Measurements from ENCODE around the gene SFMBT2. TPM values are rescaled to one million over a fixed set of nuclear protein-coding genes. Genes with fewer than 3 reads are reported as not detected.

SFMBT2 gene
- total RNA-seq, 1 donor from 2014 or later = 11.0 TPM

DNA sequence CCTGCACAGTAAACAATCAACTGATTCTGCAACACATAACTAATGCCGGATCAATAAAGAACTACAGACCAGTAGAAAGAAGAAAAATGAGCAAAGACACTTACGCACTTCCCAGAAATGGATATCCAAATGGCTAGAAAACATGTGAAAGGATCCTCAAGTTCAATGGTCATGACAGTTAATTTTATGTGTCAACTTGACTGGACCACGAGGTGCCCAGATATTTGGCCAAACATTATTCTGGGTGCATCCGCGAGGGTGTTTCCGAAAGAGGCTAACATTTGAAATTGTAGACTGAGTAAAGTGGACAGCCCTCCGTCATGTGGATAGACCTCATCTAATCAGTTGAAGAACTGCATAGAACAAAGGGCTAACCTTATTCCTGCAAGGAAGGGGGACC lies 102.0 kb downstream of the SFMBT2 start:
- peaks cover 7% of the 10 kb centered on the region for H3K36me3 ChIP-seq
- intact Hi-C loops (cut with micrococcal nuclease) = no loop called here
- no peak for DNase-seq
- H3K27me3 ChIP-seq (ENCODE audit: low read depth) = no peaks in the 10 kb centered on the region
- peaks cover 18% of the 10 kb centered on the region for H3K9me3 ChIP-seq (replicated peaks)
- H3K4me1 ChIP-seq = peaks cover 27% of the 10 kb centered on the region
- peak overlapping the region; percentile 60 for H3K27ac ChIP-seq (replicated peaks)
- no peak for TF ChIP-seq CTCF (IDR thresholded peaks at IDR 0.05; ENCODE audit: borderline replicate concordance)
- no peak overlapping the region for H3K4me3 ChIP-seq

DNA sequence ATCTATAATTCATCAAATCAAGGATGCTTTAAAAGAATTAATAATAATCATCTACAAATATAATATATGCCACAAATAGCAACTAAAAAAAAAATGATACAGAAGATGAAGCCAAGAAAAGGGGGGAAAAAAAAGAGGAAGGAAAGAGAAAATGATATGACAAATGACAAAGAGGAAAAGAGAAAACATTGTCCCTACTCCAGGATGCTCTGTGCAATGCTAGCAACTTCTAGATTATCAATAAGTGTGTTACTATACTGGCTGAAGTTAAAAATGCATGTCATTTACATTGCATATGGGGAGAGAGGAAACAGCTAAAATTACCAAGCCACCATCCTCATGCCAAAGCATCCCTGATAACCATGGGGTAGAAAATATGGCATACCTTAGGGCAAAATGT lies 104.2 kb downstream of the SFMBT2 start:
- Histone ChIP-seq H3K9me3 (replicated peaks) (peaks cover 18% of the 10 kb centered on the region), H3K4me1 (peaks cover 32% of the 10 kb centered on the region), H3K36me3 (peaks cover 7% of the 10 kb centered on the region), H3K27ac (replicated peaks) (no peak overlapping the region), H3K4me3 (no peak overlapping the region), H3K27me3 (ENCODE audit: low read depth) (no peaks in the 10 kb centered on the region)
- intact Hi-C loops (cut with micrococcal nuclease) = no loop called here
- no peak for DNase-seq
- TF ChIP-seq CTCF (IDR thresholded peaks at IDR 0.05; ENCODE audit: borderline replicate concordance) = no peak

- DNase-seq = no peak
- peaks cover 7% of the 10 kb centered on the region for H3K36me3 ChIP-seq
- intact Hi-C loops (cut with micrococcal nuclease) = no loop called here
- H3K4me1 ChIP-seq = peaks cover 32% of the 10 kb centered on the region
- no peak overlapping the region for H3K27ac ChIP-seq (replicated peaks)
- peaks cover 18% of the 10 kb centered on the region for H3K9me3 ChIP-seq (replicated peaks)
- TF ChIP-seq CTCF (IDR thresholded peaks at IDR 0.05; ENCODE audit: borderline replicate concordance) = no peak
- H3K4me3 ChIP-seq = no peak overlapping the region
- H3K27me3 ChIP-seq (ENCODE audit: low read depth) = no peaks in the 10 kb centered on the region
Observed at GRCh38 chr10:7306147-7306546, 104.7 kb downstream of the SFMBT2 start.

- no peaks in the 10 kb centered on the region for H3K27me3 ChIP-seq (ENCODE audit: low read depth)
- no peak for DNase-seq
- peaks cover 33% of the 10 kb centered on the region for H3K4me1 ChIP-seq
- peaks cover 7% of the 10 kb centered on the region for H3K36me3 ChIP-seq
- H3K4me3 ChIP-seq = no peak overlapping the region
- H3K27ac ChIP-seq (replicated peaks) = no peak overlapping the region
- TF ChIP-seq CTCF (IDR thresholded peaks at IDR 0.05; ENCODE audit: borderline replicate concordance) = no peak
- peaks cover 18% of the 10 kb centered on the region for H3K9me3 ChIP-seq (replicated peaks)
- intact Hi-C loops (cut with micrococcal nuclease) = no loop called here
Observed at GRCh38 chr10:7305053-7305452, 105.8 kb downstream of the SFMBT2 start.

DNA sequence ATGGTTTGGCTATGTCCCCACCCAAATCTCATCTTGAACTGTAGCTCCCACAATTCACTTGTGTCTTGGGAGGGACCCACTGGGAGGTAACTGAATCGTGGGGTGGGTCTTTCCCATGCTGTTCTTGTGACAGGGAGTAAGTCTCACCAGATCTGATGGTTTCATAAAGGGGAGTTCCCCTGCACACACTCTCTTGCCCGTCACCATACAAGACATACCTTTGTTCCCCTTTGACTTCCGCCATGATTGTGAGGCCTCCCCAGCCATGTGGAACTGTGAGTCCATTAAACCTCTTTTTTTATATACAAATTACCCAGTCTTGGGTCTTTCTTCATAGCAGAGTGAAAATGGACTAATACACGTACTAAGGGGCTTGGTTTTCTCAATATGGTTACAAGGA lies 106.7 kb downstream of the SFMBT2 start:
- no peak for TF ChIP-seq CTCF (IDR thresholded peaks at IDR 0.05; ENCODE audit: borderline replicate concordance)
- no peaks in the 10 kb centered on the region for H3K27me3 ChIP-seq (ENCODE audit: low read depth)
- no peak overlapping the region for H3K27ac ChIP-seq (replicated peaks)
- H3K4me1 ChIP-seq = peaks cover 26% of the 10 kb centered on the region
- peaks cover 15% of the 10 kb centered on the region for H3K9me3 ChIP-seq (replicated peaks)
- H3K4me3 ChIP-seq = no peak overlapping the region
- intact Hi-C loops (cut with micrococcal nuclease) = no loop called here
- DNase-seq = no peak
- peaks cover 7% of the 10 kb centered on the region for H3K36me3 ChIP-seq

Data from left ventricle myocardium inferior (tissue), 1 donor.